GM19351 (cell line): ENCODE results near the gene ADAMTS18.

Source experiments
- ATAC-seq: cut with Tn5 transposase; IDR thresholded peaks from one replicate; pipeline ENCODE4 v1.9.1; 2021; ENCODE audit warnings: mild to moderate bottlenecking, moderate library complexity; ENCODE audit not compliant: unreplicated experiment

ADAMTS18 gene

DNA sequence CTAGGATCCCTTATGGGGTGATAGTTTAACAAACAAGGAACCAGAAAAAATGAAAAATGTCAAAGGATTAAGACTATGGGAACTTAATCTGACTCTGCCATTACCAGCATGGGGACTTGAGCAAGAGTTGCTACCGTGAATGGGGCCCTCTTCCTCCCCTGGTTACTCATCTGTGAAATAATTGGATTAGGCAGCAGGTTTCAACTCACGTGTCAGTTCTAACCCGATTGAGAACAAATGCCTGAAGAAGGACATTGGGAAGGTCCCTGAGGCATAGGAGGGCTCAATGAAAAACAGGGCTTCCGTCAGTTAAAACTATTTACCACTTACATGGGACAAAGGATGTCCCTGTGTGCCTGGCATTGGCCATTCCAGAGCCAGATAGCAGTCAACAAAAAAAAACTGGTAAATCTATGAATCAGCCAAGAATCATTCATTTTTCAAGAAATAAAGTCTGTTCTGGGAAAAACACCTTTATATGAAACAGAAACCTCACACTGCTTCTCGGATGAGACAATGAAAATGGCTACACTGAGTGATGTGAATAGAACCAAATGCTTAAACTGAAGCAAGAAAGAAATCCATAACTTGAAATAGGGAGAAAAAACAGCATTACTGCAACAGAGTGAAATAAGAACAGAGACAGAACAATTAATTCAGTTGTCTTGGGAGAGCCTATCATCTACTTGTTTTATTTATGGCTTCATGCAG is 104.3 kb downstream of the ADAMTS18 start:
- ATAC-seq = no peak

DNA sequence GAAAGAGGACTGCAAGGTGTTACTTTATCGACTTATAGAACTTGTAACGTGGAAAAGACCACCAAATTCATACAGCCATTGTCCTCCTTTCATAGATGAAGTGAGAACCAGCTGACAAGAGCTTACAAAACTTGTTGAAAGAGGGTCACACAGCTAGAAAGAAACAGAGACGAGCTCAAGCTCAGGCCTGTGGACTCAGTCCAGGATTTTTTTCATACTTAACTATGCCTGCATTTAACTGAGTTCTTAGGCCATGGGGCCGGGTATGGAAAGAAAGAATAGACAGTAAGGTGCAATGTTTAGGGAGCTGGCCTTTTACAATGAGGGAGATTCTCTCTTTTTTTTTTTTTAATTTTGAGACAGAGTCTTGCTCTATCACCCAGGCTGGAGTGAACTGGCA is 106.1 kb downstream of the ADAMTS18 start:
- ATAC-seq = no peak

DNA sequence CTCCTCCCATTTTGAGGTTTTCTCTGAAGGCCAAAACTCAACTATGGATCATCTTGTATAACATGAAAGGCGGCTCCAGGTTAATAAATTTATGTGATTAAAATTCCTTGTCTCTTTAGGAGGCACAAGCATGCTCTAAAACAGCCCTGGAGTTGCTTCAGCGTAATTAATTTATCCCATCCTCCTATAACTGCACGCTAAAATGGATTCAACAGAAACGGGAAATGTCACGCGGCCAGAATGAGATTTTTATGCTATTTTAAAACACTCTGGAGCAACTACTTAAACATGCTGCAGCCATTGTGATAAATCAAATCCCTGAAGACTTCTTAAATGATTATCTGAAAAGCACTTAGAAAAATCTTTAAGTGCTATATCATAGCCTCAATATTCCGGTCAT is 106.6 kb downstream of the ADAMTS18 start:
- no peak for ATAC-seq

DNA sequence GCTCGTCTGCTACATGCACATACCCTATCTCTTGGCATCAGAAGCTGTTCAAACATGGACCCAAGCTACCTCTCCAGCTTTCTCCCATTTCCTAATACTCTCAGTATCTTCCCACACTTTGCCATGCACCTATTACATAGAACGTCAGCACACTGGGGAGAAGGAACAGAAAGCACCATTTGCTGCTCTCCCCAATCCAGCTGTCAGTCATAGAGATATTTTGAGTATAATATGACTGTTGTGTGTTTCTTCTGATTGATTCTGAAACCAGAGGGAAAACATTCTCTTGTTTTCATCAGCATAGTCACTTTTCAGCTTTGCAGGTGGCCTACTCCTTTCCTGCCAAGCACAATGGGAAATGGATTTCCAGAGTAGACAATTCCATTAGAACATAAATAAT is 107.1 kb downstream of the ADAMTS18 start:
- ATAC-seq = peak; percentile 82

DNA sequence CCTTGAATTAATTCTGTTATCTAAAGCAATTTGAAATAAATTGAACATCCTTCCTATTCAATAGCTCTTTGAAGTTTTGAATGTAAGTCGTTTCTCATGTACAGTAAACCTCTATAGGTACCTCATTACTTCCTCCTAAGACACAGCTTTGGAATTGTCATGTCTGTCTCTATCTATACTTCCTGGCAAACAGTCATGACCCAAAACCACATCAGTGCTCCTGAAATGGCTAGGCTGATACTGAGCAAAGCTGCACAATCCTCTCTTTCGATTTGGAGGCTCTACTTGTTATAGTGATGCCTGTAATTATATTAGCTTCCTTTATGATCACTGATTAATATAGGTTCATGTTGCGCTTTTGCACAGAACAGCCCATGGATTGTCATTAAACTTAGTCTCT is 110.1 kb downstream of the ADAMTS18 start:
- no peak for ATAC-seq

DNA sequence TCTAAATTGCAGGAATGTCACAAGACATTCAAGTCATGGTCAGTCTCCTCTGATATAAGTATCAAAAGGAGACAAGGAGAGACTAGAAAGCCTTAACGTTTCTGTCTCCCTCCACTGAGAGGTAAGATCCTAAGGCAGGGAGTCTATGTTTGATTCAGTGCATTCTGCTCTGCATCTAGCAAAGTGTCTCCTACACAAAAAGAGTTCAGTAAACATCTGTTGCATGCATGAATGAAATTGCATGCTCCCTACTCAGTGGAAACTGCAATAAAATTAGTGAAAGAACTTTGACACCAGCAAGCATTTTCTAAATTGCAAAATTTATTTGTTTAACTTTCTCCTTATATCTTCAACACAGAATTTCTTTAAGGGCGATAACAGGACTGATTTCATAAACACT is 111.1 kb downstream of the ADAMTS18 start:
- ATAC-seq = no peak

DNA sequence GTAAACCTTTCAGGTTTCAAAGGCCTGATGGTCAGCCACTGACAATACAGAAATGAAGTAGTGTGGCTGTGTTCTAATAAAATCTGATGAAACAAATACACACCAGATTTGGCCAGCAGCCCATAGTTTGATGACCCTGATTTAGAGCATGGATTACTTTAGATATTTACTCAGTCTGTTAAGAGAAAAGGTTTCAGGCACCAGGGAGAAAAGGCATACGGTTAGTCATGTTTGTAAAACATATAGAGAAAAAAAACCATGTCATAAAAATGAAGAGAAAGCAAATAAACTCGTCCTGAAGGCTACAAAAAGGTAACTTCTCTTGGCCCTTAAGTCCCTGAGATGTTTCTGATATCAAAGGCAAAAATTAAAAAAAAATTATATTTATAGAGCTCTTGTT is 112.1 kb downstream of the ADAMTS18 start:
- no peak for ATAC-seq

DNA sequence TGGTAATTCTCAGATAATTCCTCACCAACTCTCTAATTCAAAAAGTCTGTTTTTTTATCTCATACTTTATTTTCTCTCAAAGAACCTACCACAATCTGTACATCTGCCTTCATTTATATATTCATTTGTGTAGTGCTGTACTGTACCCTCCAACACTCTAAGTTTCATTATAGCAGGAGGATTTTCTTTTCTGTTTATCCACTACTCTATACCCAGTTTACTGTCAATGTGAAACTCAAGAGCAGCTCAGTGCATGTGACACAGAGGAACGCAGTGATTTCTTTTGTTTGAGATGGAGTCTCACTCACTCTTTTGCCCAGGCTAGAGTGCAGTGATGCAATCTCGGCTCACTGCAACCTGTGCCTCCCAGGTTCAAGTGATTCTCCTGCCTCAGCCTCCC is 117.8 kb downstream of the ADAMTS18 start:
- no peak for ATAC-seq

DNA sequence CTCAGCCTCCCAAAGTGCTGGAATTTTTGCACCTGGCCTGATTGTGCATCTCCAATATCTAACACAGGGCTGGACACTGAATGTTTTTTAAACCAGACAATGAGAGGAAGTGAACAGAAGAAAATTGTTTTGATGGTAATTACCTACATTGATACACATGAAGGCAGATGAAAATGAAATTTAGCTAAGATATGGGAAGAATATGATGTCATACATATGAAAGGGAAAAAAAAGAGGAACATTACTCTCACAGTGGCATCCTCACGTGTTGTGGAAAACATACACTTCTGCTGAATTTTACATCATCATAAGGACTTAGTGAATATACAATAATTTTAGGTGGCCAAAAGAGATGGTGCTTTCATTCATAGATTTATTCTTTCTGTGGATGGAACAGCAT is 124.0 kb downstream of the ADAMTS18 start:
- no peak for ATAC-seq

DNA sequence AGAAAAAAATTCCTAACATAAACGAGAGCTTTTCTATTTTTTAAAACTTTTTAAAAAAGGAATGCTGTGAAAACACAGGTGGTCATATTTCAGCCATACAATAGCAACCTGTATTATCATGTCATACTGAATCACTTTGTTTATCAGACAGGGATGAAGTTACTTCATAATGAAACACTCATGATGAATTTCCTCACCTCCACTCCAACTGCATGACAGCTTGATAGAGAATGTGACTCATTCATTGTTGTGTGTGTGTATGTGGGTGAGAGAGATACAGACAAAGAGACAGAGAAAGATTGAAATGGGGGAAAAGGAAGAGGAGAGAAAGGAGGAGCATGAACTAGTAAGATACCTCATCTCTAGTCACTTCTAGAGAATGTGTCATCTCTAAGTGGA is 126.7 kb downstream of the ADAMTS18 start:
- peak; percentile 42 for ATAC-seq

DNA sequence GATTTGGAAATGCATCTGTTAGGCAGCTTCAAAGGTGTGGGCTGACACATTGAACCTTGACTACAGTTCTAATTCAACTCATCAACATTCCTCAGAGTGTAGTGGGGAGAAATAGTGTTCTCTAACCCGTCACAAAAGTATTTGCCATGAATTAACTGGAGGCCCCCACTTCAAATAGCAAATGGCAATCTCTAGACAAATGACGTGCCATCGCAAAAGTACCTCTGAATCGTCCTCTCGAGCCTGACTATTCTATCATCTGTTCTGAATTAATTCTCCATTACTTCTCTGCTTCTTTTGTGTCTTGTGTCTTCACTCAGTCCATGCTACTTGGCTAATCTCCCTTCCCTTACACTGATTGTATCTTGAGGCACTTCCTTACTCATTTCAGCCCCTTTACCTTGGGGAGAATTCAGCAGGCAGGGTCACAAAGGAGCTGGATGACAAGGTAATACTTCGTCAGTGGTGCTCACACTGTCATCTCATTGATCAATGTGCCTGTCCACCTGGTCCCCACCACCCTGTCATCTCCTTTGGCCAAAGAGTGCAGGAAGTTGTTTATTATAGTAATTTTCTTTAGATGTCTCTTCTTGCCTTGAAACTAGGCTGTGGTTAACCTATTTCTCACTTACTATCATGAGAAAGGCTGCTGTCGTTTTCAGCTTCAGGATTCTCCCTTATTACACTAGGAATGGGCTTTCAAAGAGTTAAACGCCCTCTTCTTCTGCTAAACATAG is 127.2 kb downstream of the ADAMTS18 start:
- peak; percentile 57 for ATAC-seq

DNA sequence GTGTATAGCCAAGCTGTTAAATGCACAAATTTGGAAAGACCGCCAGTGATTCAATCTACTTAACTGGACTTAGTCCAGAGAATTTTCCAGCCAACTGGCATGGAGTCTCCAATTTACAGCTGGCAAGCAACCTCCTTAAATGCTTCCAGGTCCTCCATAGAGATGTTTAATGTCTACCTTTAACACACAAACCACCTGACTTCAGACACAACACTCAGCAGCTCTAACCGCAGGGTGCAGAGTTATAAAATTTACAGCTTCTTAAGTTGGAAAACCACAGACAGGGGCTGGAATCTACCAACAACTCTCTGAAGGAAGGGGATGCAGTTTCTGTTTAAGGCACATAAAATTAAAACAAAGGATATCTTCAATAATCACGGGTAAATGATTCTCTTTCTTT is 128.8 kb downstream of the ADAMTS18 start:
- ATAC-seq = no peak

DNA sequence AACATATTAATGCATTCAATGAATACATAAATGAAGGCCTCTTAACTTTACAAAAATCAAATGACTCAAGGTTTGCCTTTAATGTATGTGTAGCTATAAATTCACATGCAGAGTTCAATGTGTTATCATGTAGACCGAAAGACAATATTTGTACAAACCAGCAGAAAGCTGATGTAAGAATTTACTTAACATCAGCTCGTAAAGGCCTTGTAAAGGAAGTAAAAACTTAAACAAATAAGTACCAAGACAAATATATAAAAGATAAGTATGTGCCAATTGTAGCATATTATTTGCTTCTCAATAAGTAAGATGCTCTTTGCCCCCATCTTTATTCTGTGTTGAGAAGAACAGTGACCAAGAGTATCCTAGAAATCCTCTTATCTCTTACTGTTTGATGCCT is 130.0 kb downstream of the ADAMTS18 start:
- ATAC-seq = no peak

DNA sequence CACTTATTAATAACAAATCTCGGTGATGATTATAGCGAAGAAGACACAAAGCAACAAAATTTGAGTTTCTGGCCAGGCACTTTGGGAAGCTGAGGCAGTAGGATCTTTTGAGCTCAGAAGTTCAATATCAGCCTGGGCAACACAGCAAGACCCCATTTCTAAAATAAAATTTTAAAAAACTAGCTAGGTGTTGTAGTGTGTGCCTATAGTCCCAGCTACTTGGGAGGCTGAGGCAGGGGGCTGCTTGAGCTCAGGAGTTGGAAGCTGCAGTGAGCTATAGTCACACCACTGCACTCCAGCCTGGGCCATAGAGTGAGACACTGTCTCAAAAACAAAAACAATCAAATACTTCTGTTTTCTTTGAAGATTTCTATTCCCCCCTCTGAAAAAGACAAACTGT is 130.7 kb downstream of the ADAMTS18 start:
- no peak for ATAC-seq

DNA sequence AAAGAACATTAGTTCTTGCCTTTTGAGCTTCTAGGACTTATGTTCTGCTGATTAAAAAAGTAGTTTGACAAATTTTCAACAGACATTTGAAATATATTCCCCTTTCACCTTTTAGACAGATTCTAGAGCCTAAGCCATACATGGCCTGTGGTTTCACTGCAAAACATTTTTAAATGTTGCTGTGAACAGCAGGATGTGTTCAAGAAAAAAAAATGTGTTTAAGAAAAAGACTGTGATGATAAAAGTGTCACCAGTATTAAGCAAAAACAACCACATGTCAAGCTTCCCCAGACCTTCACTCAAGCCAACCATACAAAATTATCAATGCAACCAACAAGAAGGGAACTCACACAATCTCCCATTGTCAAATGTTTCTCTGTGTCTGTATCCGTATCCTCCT is 132.2 kb downstream of the ADAMTS18 start:
- no peak for ATAC-seq

DNA sequence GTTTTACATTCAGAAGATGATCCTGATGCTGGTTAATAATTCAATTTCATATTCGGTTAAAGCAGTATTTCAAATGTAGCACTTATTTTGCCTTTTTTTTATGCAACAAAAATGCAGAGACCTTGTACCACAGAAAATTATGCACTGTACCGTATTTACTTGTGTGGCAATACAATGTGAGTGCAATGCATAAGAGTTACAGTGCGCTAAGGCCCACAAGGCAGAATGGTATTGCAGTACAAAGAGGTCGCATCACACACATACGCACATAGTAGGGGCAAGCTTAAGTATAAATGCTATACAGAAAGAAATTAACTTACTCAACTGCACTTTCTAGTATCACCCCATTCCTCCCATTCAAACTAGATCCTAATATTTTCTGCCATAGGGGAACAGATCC is 132.6 kb downstream of the ADAMTS18 start:
- ATAC-seq = no peak

DNA sequence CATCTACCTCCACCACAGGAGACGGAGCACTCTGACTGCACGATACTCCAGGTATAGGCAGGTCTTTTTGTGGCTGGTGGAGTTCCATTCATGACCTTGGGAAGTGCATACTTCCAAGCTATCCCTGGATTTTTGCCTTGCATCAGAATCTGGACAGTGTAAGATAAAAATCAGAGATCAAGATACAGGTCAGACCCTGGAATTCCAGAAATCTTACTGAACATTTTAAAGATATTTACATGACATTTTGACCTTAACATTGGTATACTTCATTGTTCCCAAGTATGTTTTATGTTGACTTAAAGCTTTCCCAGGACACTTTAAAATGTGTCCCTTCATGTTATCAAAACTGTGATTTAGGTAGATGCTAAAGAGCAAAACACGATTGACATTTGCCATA is 134.6 kb downstream of the ADAMTS18 start:
- no peak for ATAC-seq

DNA sequence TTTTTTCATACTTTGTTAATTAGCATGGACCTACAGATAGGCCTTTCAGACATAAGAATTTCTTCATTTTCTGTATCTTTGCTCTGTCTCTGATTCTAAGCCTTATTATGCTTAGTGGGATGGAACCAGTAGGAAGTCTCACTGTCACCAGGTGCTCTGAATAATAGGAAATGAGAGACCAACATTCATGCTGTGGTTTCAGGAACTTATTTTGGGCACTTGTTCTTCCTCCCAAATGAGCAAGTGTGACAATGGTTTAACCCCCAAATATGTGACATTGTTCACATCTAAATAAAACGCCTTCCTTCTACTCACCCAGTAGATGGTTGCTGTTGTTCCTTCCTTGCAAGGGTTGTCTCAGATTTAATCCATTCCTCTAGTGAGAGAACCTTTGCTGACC is 135.4 kb downstream of the ADAMTS18 start:
- ATAC-seq = no peak

DNA sequence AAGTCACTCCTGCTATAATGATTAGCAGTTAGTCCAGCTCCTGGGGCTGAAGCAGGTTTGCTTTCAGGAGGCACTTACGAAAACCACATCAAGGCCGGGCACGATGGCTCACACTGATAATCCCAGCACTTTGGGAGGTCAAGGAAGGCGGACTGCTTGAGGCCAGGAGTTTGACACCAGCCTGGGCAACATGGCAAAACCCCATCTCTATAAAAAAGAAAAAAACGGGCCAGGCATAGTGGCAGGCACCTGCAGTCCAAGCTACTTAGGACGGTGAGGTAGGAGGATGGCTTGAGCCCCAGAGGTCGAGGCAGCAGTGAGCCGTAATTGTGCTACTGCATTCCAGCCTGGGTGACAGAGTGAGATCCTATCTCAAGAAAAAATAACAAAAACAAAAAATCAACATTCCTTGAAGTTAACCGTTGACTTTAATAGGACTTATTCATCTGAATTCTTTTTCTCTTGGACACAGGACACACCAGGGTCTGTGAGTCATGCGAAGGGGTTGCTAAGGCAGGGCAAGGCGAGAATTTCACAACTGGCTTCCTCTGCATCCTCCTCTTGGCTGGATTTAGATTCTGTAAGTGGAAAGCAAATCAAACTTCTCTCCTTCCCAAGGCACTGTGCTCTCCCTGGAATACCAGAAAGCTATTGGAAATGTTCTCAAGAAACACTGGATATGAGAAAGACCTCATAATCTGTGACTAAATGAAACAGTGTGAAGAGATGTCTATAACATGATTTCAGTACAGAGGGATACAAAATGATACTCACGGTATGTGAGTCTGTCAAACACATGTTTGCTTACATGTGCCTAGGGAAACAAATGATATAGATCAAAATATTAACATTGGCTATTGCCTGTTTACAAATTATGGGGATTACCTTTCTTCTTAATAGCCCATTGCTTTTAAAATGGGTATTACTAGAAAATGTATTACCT is 136.1 kb downstream of the ADAMTS18 start:
- ATAC-seq = no peak

DNA sequence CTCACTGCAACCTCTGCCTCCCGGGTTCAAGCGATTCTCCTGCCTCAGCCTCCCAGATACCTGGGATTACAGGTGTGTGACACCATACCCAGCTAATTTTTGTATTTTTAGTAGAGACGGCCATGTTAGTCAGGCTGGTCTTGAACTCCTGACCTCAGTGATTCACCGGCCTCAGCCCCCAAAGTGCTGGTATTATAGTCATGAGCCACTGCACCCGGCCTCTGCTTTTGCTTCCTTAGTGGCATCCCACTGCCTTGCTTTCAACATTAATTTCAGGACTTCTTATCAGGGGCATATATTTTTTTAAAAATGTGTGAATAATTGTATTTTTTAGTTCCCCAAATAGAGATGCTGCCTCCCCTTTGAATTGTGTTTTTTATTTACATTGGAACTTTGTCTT is 136.8 kb downstream of the ADAMTS18 start:
- ATAC-seq = no peak

DNA sequence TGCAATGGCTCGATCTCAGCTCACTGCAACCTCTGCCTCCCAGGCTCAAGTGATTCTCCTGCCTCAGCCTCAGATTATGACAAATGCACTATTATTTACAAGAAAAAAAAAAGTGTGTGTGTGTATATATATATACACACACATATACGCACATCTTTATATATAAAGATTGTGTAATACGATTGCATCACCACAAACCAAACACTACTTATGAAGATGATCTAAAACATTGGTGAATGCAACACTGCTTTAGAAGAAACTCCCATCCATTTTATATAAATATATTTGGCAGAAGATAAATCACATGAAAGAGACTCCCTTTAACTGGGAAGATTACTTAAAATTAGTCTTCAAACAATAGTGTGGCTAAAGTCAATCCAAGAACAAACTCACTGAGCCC is 138.9 kb downstream of the ADAMTS18 start:
- no peak for ATAC-seq
